ENCODE measurements around the gene PHLDA2. TPM values are rescaled to one million over a fixed set of nuclear protein-coding genes. Genes with fewer than 3 reads are reported as not detected.

PHLDA2 gene
- total and polyA plus RNA-seq, 9 of the 15 experiments (the other 6 are each of a cell fraction or from before 2014, with no cell fraction given), result 0.43 to 42.4 (median 4.7) TPM

DNA sequence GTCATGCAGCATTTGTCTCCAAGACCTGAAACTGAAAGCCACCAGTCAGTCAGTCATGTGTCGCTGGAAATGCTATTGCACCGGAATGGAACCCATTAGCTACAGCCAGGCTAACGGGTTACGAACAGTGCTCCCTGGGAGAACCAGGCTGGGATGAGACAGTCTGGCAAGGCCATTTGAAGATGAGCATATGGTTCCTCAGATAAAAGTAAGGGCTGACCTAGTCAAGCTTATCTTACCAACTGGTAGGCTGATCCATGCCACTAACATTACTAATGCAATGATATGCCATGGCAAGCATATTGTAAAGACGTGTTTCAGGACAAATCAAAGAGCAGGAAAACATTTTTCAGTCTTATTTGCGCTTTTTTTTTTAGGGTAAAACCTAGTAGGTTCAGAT, 34.5 kb upstream of the PHLDA2 start:
- no peaks in the 10 kb centered on the region for H3K4me1 ChIP-seq (replicated peaks in 1 of 2; ENCODE audit: control insufficient read depth in 2 of 2, insufficient read depth in 2 of 2, low read length in 2 of 2)
- no peak for ATAC-seq
- ChIA-PET CTCF (ENCODE audit: low intra/inter-chr PET ratio) (no interaction called here), POLR2A (interaction anchor here (0.6 to 1.0 kb wide), 2 partner anchors 11 to 261 kb away, joined by 3 read pairs; no protein-coding TSS in a partner anchor)
- H3K79me2 ChIP-seq (ENCODE audit: control insufficient read depth, insufficient read depth, low read length), result peaks cover 62% of the 10 kb centered on the region
- DNase-seq (ENCODE audit: extremely low read depth in 1 of 4, low spot score in 3 of 4), result no peak
- in situ Hi-C loops (cut with MboI) (no loop called here), intact Hi-C loops (cut with micrococcal nuclease) (no loop called here)
- H3K9ac ChIP-seq (ENCODE audit: insufficient read depth in 1 of 2, low read depth in 2 of 2, low read length in 2 of 2), result no peak overlapping the region
- peaks cover 96% of the 10 kb centered on the region for H3K36me3 ChIP-seq (ENCODE audit: control insufficient read depth, insufficient read depth, low read length)
- no peak overlapping the region for H2AFZ ChIP-seq (ENCODE audit: low read depth, low read length)
- H3K27me3 ChIP-seq (ENCODE audit: control insufficient read depth in 2 of 2, insufficient read depth in 2 of 2, low read length in 2 of 2), result no peaks in the 10 kb centered on the region
- peaks cover 19% of the 10 kb centered on the region for H4K20me1 ChIP-seq (replicated peaks; ENCODE audit: control insufficient read depth, insufficient read depth, low read length)
- WGBS (ENCODE audit: insufficient coverage, low coverage, missing lambda C conversion rate), result 95% methylated on average over 6 of the region's 6 CpGs
- BruUV-seq (replicated peaks), result no TSS peak
- no peaks in the 10 kb centered on the region for H3K9me1 ChIP-seq (ENCODE audit: control insufficient read depth, insufficient read depth, low read length)
- no peak overlapping the region for H3K27ac ChIP-seq (ENCODE audit: extremely low read depth, low read depth, low read length)
- H3K4me3 ChIP-seq, result no peak overlapping the region
- FAIRE-seq, result no peak
- H3K4me2 ChIP-seq (ENCODE audit: insufficient read depth, low read length), result no peak overlapping the region
- H3K9me3 ChIP-seq (replicated peaks; ENCODE audit: control insufficient read depth, insufficient read depth, low read depth, low read length), result no peaks in the 10 kb centered on the region
- TF ChIP-seq, protein P1, sequence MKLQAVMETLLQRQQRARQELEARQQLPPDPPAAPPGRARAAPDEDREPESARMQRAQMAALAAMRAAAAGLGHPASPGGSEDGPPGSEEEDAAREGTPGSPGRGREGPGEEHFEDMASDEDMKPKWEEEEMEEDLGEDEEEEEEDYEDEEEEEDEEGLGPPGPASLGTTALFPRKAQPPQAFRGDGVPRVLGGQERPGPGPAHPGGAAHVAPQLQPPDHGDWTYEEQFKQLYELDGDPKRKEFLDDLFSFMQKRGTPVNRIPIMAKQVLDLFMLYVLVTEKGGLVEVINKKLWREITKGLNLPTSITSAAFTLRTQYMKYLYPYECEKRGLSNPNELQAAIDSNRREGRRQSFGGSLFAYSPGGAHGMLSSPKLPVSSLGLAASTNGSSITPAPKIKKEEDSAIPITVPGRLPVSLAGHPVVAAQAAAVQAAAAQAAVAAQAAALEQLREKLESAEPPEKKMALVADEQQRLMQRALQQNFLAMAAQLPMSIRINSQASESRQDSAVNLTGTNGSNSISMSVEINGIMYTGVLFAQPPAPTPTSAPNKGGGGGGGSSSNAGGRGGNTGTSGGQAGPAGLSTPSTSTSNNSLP (IDR thresholded peaks at IDR 0.05; ENCODE audit: borderline replicate concordance, low read depth, low read length), result no peak
- TF ChIP-seq NR2C2 (CRISPR knock-in tag; IDR thresholded peaks at IDR 0.05), result no peak
- no peak for TF ChIP-seq NR2C2 (tag; IDR thresholded peaks at IDR 0.05)
- no peak for TF ChIP-seq TARDBP (IDR thresholded peaks at IDR 0.05)
- no peak for TF ChIP-seq ZNF778 (CRISPR knock-in tag; IDR thresholded peaks at IDR 0.05)
- TF ChIP-seq MED1 (CRISPR knock-in tag; IDR thresholded peaks at IDR 0.05; ENCODE audit: borderline replicate concordance), result no peak
- TF ChIP-seq EGR1 (conservative IDR thresholded peaks at IDR 0.05), result no peak
- TF ChIP-seq HMGN3 (IDR thresholded peaks at IDR 0.05; ENCODE audit: borderline replicate concordance, extremely low read depth, insufficient read length, low read depth, low read length), result no peak
- TF ChIP-seq CBFA2T2 (conservative IDR thresholded peaks at IDR 0.05), result no peak
- no peak for TF ChIP-seq FOXJ3 (CRISPR knock-in tag; IDR thresholded peaks at IDR 0.05)
- no peak for TF ChIP-seq DPF2 (IDR thresholded peaks at IDR 0.05)
- no peak for TF ChIP-seq ZNF253 (CRISPR knock-in tag; conservative IDR thresholded peaks at IDR 0.05)
- TF ChIP-seq, protein P2, sequence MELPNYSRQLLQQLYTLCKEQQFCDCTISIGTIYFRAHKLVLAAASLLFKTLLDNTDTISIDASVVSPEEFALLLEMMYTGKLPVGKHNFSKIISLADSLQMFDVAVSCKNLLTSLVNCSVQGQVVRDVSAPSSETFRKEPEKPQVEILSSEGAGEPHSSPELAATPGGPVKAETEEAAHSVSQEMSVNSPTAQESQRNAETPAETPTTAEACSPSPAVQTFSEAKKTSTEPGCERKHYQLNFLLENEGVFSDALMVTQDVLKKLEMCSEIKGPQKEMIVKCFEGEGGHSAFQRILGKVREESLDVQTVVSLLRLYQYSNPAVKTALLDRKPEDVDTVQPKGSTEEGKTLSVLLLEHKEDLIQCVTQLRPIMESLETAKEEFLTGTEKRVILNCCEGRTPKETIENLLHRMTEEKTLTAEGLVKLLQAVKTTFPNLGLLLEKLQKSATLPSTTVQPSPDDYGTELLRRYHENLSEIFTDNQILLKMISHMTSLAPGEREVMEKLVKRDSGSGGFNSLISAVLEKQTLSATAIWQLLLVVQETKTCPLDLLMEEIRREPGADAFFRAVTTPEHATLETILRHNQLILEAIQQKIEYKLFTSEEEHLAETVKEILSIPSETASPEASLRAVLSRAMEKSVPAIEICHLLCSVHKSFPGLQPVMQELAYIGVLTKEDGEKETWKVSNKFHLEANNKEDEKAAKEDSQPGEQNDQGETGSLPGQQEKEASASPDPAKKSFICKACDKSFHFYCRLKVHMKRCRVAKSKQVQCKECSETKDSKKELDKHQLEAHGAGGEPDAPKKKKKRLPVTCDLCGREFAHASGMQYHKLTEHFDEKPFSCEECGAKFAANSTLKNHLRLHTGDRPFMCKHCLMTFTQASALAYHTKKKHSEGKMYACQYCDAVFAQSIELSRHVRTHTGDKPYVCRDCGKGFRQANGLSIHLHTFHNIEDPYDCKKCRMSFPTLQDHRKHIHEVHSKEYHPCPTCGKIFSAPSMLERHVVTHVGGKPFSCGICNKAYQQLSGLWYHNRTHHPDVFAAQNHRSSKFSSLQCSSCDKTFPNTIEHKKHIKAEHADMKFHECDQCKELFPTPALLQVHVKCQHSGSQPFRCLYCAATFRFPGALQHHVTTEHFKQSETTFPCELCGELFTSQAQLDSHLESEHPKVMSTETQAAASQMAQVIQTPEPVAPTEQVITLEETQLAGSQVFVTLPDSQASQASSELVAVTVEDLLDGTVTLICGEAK (IDR thresholded peaks at IDR 0.05), result no peak
- TF ChIP-seq, protein P2 (CRISPR knock-in tag; IDR thresholded peaks at IDR 0.05), result no peak

Data from K562 (cell line).